Neural cell (in vitro differentiated cells): ENCODE measurements around the gene MAGT1. TPM values are rescaled to one million over a fixed set of nuclear protein-coding genes. Genes with fewer than 3 reads are reported as not detected.

ENCODE experiments used
- H2AFZ ChIP-seq: fragments of 200-600, 300-800 bp; sonication (generic), shearing (Covaris generic); 2 replicates; pipeline ENCODE4 v1.6.0; 2014; ENCODE audit warnings: low read depth, mild to moderate bottlenecking, antibody characterized with exemption, low read length, moderate library complexity
- H3F3A ChIP-seq: fragments of 200-600 bp; shearing (Covaris generic); 2 replicates; pipeline ENCODE4 v1.6.1; 2016; ENCODE audit warnings: mild to moderate bottlenecking, moderate library complexity, mixed read lengths, antibody characterized with exemption, low read length; ENCODE audit not compliant: insufficient read depth, poor library complexity, severe bottlenecking
- H3K27ac ChIP-seq: fragments of 200-600, 300-800 bp; sonication (generic), shearing (Covaris generic); 2 replicates; pipeline ENCODE4 v1.5.1; 2014; ENCODE audit warnings: mild to moderate bottlenecking, low read length, moderate library complexity
- H3K27me3 ChIP-seq: fragments of 300-800, 200-600 bp; sonication (generic), shearing (Covaris generic); 2 replicates; pipeline ENCODE4 v1.6.0; 2014; ENCODE audit warnings: mild to moderate bottlenecking, low read depth, low read length, moderate library complexity; ENCODE audit not compliant: insufficient read depth
- H3K36me3 ChIP-seq: fragments of 300-800, 200-600 bp; sonication (generic), shearing (Covaris generic); 2 replicates; pipeline ENCODE4 v1.5.1; 2014; ENCODE audit warnings: mild to moderate bottlenecking, antibody characterized with exemption, low read length, moderate library complexity; ENCODE audit not compliant: insufficient read depth
- H3K4me2 ChIP-seq: fragments of 300-800, 200-600 bp; sonication (generic), shearing (Covaris generic); 2 replicates; pipeline ENCODE4 v1.6.0; 2014; ENCODE audit warnings: mild to moderate bottlenecking, low read length
- H3K4me3 ChIP-seq: fragments of 300-800, 200-600 bp; sonication (generic), shearing (Covaris generic); 2 replicates; pipeline ENCODE4 v1.5.1; 2014; ENCODE audit warnings: mild to moderate bottlenecking, low read length, moderate library complexity
- H3K79me2 ChIP-seq: fragments of 200-600 bp; shearing (Covaris generic); replicated peaks from 2 replicates; pipeline ENCODE4 v1.6.0; 2014; ENCODE audit warnings: mild to moderate bottlenecking, low read length, moderate library complexity; ENCODE audit not compliant: insufficient read depth
- H3K9ac ChIP-seq: fragments of 300-800, 200-600 bp; sonication (generic), shearing (Covaris generic); 2 replicates; pipeline ENCODE4 v1.6.1; 2016; ENCODE audit warnings: mild to moderate bottlenecking, low read length, mixed read lengths
- H3K9me2 ChIP-seq: fragments of 200-600 bp; shearing (Covaris generic); 2 replicates; pipeline ENCODE4 v1.6.1; 2016; ENCODE audit warnings: mild to moderate bottlenecking, low read length, mixed read lengths; ENCODE audit not compliant: insufficient read depth
- H3K9me3 ChIP-seq: fragments of 200-600, 300-800 bp; sonication (generic), shearing (Covaris generic); 2 replicates; pipeline ENCODE4 v1.6.1; 2016; ENCODE audit warnings: mild to moderate bottlenecking, mixed run types, low read length, moderate library complexity, mixed read lengths
- H4K20me1 ChIP-seq: fragments of 200-600 bp; shearing (Covaris generic); 2 replicates; pipeline ENCODE4 v1.6.1; 2016; ENCODE audit warnings: mild to moderate bottlenecking, mixed run types; ENCODE audit not compliant: insufficient read depth
- EP300 ChIP-seq: fragments of 450-650 bp; conservative IDR thresholded peaks from 2 replicates; pipeline ENCODE4 v1.6.1; 2014; ENCODE audit warnings: antibody characterized with exemption, mild to moderate bottlenecking, moderate library complexity; ENCODE audit not compliant: poor library complexity, severe bottlenecking
- EZH2 ChIP-seq: fragments of 200-600, 300-800 bp; shearing (Covaris generic), sonication (generic); IDR thresholded peaks from 2 replicates; pipeline ENCODE4 v1.6.1; 2014; ENCODE audit warnings: antibody characterized with exemption, low read length, borderline replicate concordance, mild to moderate bottlenecking; ENCODE audit not compliant: insufficient read depth, poor library complexity, severe bottlenecking
- MXI1 ChIP-seq: fragments of 450-650 bp; conservative IDR thresholded peaks from 2 replicates; pipeline ENCODE4 v1.6.1; 2014; ENCODE audit warnings: antibody characterized with exemption, mild to moderate bottlenecking; ENCODE audit not compliant: poor library complexity, severe bottlenecking
- POLR2AphosphoS5 ChIP-seq: IDR thresholded peaks from 2 replicates; pipeline ENCODE4 v1.6.1; 2012
- RAD21 ChIP-seq: fragments of 450-650 bp; conservative IDR thresholded peaks from 2 replicates; pipeline ENCODE4 v1.6.1; 2014; ENCODE audit warnings: antibody characterized with exemption, mild to moderate bottlenecking, moderate library complexity
- SMC3 ChIP-seq: fragments of 450-650 bp; conservative IDR thresholded peaks from 2 replicates; pipeline ENCODE4 v1.6.1; 2014; ENCODE audit warnings: antibody characterized with exemption, mild to moderate bottlenecking, moderate library complexity; ENCODE audit not compliant: poor library complexity
- TAF1 ChIP-seq: IDR thresholded peaks from 2 replicates; pipeline ENCODE4 v1.6.1; 2012; ENCODE audit warnings: low read depth
- polyA plus RNA-seq: library from polyadenylated mRNA; depleted of rRNA; stranded (reverse); fragments of >200 nt; gene quantifications from 2 replicates; pipeline ENCODE4 v1.2.3, GENCODE V29; 2014
- TF ChIP-seq, protein P1 (sequence below): fragments of 450-650 bp; IDR thresholded peaks from 2 replicates; pipeline ENCODE4 v1.5.1; 2014; ENCODE audit warnings: antibody characterized with exemption, mild to moderate bottlenecking, moderate library complexity; ENCODE audit not compliant: poor library complexity, severe bottlenecking
- TF ChIP-seq, protein P2 (sequence below): IDR thresholded peaks from 2 replicates; pipeline ENCODE4 v1.6.1; 2012; ENCODE audit warnings: borderline replicate concordance

MAGT1 gene
- polyA plus RNA-seq, 1 donor from 2014 or later = 3.6 TPM

DNA sequence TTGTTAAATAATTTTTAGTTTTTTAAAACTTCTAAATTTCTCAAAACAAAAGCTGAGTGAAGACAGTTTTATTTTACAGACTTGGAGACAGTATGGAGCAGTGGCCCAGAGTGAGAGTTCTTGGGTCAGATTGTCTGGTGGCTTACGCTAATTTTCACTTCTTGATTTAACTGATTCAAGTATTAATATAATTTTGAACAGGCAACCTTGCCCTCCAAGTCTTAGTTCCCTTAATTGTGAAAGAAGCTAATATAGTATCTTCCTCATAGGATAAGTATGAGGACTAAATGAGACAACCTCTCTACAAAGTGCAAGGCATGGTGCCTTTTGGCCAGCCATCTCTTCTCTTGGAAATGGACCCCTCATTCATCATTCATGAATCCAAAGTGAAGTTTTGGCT is 40.7 kb upstream of the MAGT1 start:
- Histone ChIP-seq H3K79me2 (no peaks in the 10 kb centered on the region), H2AFZ (no peak overlapping the region), H3K9me3 (no peaks in the 10 kb centered on the region), H3K27me3 (no peaks in the 10 kb centered on the region), H3F3A (no peaks in the 10 kb centered on the region), H3K36me3 (no peaks in the 10 kb centered on the region), H4K20me1 (no peaks in the 10 kb centered on the region), H3K9me2 (no peaks in the 10 kb centered on the region), H3K27ac (no peak overlapping the region), H3K9ac (no peak overlapping the region), H3K4me3 (no peak overlapping the region), H3K4me2 (no peak overlapping the region)
- TF ChIP-seq EZH2 = no peak
- TF ChIP-seq SMC3 = no peak
- TF ChIP-seq EP300 = no peak
- no peak for TF ChIP-seq RAD21
- TF ChIP-seq, protein P1, sequence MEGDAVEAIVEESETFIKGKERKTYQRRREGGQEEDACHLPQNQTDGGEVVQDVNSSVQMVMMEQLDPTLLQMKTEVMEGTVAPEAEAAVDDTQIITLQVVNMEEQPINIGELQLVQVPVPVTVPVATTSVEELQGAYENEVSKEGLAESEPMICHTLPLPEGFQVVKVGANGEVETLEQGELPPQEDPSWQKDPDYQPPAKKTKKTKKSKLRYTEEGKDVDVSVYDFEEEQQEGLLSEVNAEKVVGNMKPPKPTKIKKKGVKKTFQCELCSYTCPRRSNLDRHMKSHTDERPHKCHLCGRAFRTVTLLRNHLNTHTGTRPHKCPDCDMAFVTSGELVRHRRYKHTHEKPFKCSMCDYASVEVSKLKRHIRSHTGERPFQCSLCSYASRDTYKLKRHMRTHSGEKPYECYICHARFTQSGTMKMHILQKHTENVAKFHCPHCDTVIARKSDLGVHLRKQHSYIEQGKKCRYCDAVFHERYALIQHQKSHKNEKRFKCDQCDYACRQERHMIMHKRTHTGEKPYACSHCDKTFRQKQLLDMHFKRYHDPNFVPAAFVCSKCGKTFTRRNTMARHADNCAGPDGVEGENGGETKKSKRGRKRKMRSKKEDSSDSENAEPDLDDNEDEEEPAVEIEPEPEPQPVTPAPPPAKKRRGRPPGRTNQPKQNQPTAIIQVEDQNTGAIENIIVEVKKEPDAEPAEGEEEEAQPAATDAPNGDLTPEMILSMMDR = no peak
- no peak for TF ChIP-seq TAF1
- no peak for TF ChIP-seq MXI1
- TF ChIP-seq, protein P2, sequence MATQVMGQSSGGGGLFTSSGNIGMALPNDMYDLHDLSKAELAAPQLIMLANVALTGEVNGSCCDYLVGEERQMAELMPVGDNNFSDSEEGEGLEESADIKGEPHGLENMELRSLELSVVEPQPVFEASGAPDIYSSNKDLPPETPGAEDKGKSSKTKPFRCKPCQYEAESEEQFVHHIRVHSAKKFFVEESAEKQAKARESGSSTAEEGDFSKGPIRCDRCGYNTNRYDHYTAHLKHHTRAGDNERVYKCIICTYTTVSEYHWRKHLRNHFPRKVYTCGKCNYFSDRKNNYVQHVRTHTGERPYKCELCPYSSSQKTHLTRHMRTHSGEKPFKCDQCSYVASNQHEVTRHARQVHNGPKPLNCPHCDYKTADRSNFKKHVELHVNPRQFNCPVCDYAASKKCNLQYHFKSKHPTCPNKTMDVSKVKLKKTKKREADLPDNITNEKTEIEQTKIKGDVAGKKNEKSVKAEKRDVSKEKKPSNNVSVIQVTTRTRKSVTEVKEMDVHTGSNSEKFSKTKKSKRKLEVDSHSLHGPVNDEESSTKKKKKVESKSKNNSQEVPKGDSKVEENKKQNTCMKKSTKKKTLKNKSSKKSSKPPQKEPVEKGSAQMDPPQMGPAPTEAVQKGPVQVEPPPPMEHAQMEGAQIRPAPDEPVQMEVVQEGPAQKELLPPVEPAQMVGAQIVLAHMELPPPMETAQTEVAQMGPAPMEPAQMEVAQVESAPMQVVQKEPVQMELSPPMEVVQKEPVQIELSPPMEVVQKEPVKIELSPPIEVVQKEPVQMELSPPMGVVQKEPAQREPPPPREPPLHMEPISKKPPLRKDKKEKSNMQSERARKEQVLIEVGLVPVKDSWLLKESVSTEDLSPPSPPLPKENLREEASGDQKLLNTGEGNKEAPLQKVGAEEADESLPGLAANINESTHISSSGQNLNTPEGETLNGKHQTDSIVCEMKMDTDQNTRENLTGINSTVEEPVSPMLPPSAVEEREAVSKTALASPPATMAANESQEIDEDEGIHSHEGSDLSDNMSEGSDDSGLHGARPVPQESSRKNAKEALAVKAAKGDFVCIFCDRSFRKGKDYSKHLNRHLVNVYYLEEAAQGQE = no peak
- TF ChIP-seq POLR2AphosphoS5 = no peak

DNA sequence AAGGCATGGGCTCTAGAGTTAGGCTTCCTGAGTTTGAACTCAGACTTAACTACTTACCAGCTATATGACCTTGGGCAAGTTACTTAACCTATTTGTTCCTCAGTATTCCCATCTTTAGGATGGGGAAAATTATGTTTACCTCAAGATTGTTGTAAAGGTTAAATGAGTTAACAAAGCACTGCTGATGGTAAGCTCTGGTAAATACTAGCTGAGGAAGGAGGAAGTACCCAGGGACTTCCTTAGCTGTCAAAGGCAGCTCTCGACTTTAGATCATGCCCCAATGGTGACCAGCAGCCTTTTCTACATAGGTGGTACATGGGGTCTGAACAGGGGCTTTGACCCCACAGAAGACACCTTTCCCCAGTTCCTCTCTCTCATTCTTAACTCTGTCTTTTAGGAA is 35.3 kb upstream of the MAGT1 start:
- H2AFZ ChIP-seq = no peak overlapping the region
- no peak overlapping the region for H3K27ac ChIP-seq
- H3K27me3 ChIP-seq = no peaks in the 10 kb centered on the region
- TF ChIP-seq, protein P2 = no peak
- TF ChIP-seq, protein P1 = no peak
- H3K9me2 ChIP-seq = no peaks in the 10 kb centered on the region
- no peak overlapping the region for H3K4me2 ChIP-seq
- no peak overlapping the region for H3K9ac ChIP-seq
- H4K20me1 ChIP-seq = no peaks in the 10 kb centered on the region
- H3K36me3 ChIP-seq = no peaks in the 10 kb centered on the region
- no peak overlapping the region for H3K4me3 ChIP-seq
- no peaks in the 10 kb centered on the region for H3K9me3 ChIP-seq
- no peaks in the 10 kb centered on the region for H3F3A ChIP-seq
- no peaks in the 10 kb centered on the region for H3K79me2 ChIP-seq
